Ovary (tissue), 9 donors: ENCODE measurements around the gene CCDC57. TPM values are rescaled to one million over a fixed set of nuclear protein-coding genes. Genes with fewer than 3 reads are reported as not detected.

Source experiments
- DNase-seq, 5 donors: peaks; one replicate each; pipeline ENCODE4 v3.0.0-alpha.2; 2019 to 2020
- H3K27ac ChIP-seq, 2 donors: fragments of 200-600 bp; one replicate each; pipeline versions ENCODE4 v1.5.1 to v1.8.0; 2019 to 2022
- H3K27me3 ChIP-seq: fragments of 200-600 bp; one replicate; pipeline ENCODE4 v1.8.0; 2022
- H3K36me3 ChIP-seq: fragments of 200-600 bp; sonication (generic); one replicate; pipeline ENCODE4 v1.5.1; 2019
- H3K4me1 ChIP-seq: one replicate; pipeline ENCODE4 v1.8.1; 2013; ENCODE audit warnings: mild to moderate bottlenecking, moderate library complexity; ENCODE audit not compliant: insufficient read depth
- H3K4me3 ChIP-seq: fragments of 200-600 bp; sonication (generic); one replicate; pipeline ENCODE4 v1.5.1; 2017
- H3K9me3 ChIP-seq, 2 donors: fragments of 200-600 bp in 1 of 2; sonication (generic) in 1 of 2; one replicate each; pipeline versions ENCODE4 v1.5.1 to v1.8.1; 2013 to 2019; ENCODE audit warnings: mild to moderate bottlenecking in 1 of 2, moderate library complexity in 1 of 2
- EP300 ChIP-seq: sonication (generic); formaldehyde crosslinking; IDR thresholded peaks from one replicate; pipeline ENCODE4 v1.6.1; 2017; ENCODE audit warnings: antibody characterized with exemption
- POLR2A ChIP-seq: fragments of 450-650 bp; IDR thresholded peaks from one replicate; pipeline ENCODE4 v1.6.1; 2017; ENCODE audit warnings: antibody characterized with exemption, mild to moderate bottlenecking, moderate library complexity
- WGBS, 3 donors: extraction: QIAGEN DNeasy Blood & Tissue Kit in 1 of 3; methylation state at CpG; one replicate each; pipeline versions ENCODE4 v1.1.5 to v1.1.7; 2013 to 2017; 5-methylcytosine and 5-hydroxymethylcytosine counted together
- intact Hi-C, 4 donors: fragments of 100-400 bp; cut with DNase I; formaldehyde crosslinking; loops; one replicate each; pipeline versions ENCODE4 v1.11.0 to v1.15.1; 2022 to 2023
- polyA plus RNA-seq, 2 donors: library from polyadenylated mRNA; stranded (reverse); fragments of 200-250 nt in 1 of 2; fragments of 350-450 nt in 1 of 2; fragmentation: Illumina TruSeq in 1 of 2; extraction: RNeasy Lipid Tissue Mini Kit (QIAGEN cat#74804) in 1 of 2; gene quantifications; one replicate each; pipeline ENCODE4 v1.2.3, GENCODE V29; 2013 to 2014
- total RNA-seq, 7 donors: library from RNA; depleted of rRNA in 2 of 7; stranded (reverse); fragments of >200 nt in 2 of 7; fragmentation: NEBNext Ultra II Directional in 3 of 7; extraction: Animal tissue kit (Norgen Biotek cat#: 25700) in 3 of 7; gene quantifications; one replicate each; pipeline versions ENCODE4 v1.1.0 to v1.2.4, GENCODE V29; 2016 to 2023
- TF ChIP-seq, protein P1 (sequence below), 3 donors: fragments of 450-650 bp in 2 of 3; fragments of 200-600 bp in 1 of 3; IDR thresholded peaks; one replicate each; pipeline versions ENCODE4 v1.5.1 to v1.8.0; 2016 to 2022; ENCODE audit warnings: antibody characterized with exemption in 3 of 3, mild to moderate bottlenecking in 1 of 3
- donor health status: DM: no; HTN: no; CAD: no; lungs with moderate emphysema.
- donor health status: DM: no; HTN: no; CAD: no.
- donor health status: Bipolar disorder and iron deficiency.
- donor health status: DM: yes; HTN: yes; CAD: no.
- donor health status: DM: no; HTN: no; CAD: no.
- donor health status: DM: yes; HTN: yes; CAD: no.

CCDC57 gene
- total and polyA plus RNA-seq, 9 donors: 7.7 to 65.0 (median 40.3) TPM

DNA sequence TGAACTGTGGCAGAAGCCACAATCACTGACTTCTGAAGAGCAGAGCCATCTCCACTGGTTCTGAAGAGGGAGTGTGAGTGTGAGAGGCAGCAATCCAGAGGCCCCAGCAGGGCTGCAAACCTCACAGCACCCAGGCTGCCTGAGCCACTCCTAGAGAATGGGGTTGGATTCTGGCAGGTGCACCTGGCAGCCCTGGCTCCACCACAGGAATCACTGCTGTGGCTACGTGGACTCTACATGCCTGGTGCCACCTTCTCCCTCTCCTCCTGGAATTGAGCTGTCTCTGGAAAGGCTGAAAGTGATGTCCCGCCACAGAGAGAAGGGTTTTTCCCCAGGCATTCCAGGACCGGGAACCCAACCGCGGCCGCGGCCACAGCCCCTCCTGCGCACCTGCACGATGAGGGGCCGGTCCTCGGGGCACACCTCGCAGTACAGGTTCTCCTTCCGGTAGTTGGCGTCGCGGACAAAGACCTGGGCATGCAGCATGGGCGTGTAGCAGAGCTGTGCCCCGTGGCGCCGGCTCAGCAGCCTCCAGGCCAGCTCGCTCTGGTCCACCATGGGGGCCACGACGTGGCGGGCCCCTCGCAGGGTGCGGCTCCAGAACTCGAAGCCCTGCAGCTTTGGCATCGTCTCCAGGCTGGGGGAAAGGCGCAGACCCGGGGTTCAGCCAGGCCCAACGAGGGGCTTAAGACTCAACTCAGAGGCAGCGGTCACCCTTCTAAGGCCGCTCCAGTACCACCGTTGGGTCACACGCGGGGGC lies 148.0 kb downstream of the CCDC57 start:
- peak overlapping the region in 1 of 2 donors; percentile 64 for H3K27ac ChIP-seq
- intact Hi-C loops: no loop called here

GRCh38 chr17:82063424-82064415 lies 148.9 kb downstream of the CCDC57 start:
- DNase-seq: no peak
- intact Hi-C loops: no loop called here
- H3K4me3 ChIP-seq: no peak overlapping the region
- no peaks in the 10 kb centered on the region for H3K36me3 ChIP-seq
- H3K9me3 ChIP-seq: no peaks in the 10 kb centered on the region
- peaks cover 6% of the 10 kb centered on the region for H3K4me1 ChIP-seq
- H3K27ac ChIP-seq: no peak overlapping the region
- WGBS, 3 donors: 75 to 84% (median 78%) methylated on average over 14 to 20 of the region's 20 CpGs
- no peaks in the 10 kb centered on the region for H3K27me3 ChIP-seq
- no peak for TF ChIP-seq POLR2A

More for the DNA sequence above, 148.0 kb downstream of the CCDC57 start:
- H3K27me3 ChIP-seq: no peaks in the 10 kb centered on the region
- WGBS, 3 donors: 25 to 59% (median 27%) methylated on average over 16 to 36 of the region's 36 CpGs
- peaks cover 6% of the 10 kb centered on the region for H3K4me1 ChIP-seq
- H3K4me3 ChIP-seq: peak overlapping the region; percentile 95
- no peaks in the 10 kb centered on the region for H3K9me3 ChIP-seq
- TF ChIP-seq EP300 (no peak), POLR2A (no peak)
- TF ChIP-seq, protein P1, sequence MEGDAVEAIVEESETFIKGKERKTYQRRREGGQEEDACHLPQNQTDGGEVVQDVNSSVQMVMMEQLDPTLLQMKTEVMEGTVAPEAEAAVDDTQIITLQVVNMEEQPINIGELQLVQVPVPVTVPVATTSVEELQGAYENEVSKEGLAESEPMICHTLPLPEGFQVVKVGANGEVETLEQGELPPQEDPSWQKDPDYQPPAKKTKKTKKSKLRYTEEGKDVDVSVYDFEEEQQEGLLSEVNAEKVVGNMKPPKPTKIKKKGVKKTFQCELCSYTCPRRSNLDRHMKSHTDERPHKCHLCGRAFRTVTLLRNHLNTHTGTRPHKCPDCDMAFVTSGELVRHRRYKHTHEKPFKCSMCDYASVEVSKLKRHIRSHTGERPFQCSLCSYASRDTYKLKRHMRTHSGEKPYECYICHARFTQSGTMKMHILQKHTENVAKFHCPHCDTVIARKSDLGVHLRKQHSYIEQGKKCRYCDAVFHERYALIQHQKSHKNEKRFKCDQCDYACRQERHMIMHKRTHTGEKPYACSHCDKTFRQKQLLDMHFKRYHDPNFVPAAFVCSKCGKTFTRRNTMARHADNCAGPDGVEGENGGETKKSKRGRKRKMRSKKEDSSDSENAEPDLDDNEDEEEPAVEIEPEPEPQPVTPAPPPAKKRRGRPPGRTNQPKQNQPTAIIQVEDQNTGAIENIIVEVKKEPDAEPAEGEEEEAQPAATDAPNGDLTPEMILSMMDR (IDR thresholded peaks at IDR 0.05): no peak
- no peak for DNase-seq
- no peaks in the 10 kb centered on the region for H3K36me3 ChIP-seq

DNA sequence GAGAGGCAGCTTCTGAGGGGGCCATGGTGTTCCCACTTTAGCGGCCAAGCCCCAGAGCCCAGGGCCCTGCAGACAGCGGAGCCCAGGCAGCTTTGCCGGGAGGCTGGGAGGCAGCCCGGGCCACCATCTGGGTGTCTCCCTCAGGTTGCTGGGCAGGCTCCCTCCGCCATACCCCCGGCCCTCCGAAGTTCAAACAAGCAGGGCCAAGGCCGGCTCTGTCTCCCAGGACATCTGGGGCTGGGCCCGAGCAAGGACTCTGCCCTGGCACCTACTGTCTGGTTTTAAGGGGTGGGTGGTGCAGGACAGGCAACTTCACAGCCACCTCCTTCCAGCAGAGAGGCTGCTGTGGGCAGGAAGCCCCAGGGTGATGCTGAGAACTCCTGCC lies 149.7 kb downstream of the CCDC57 start:
- intact Hi-C loops: no loop called here
- Histone ChIP-seq H3K27me3 (no peaks in the 10 kb centered on the region), H3K9me3 (no peaks in the 10 kb centered on the region), H3K4me1 (peaks cover 6% of the 10 kb centered on the region), H3K36me3 (no peaks in the 10 kb centered on the region), H3K27ac (no peak overlapping the region), H3K4me3 (no peak overlapping the region)
- 73 to 86% (median 82%) methylated on average over 2 to 9 of the region's 9 CpGs for WGBS, 3 donors
- no peak for DNase-seq
- TF ChIP-seq POLR2A (no peak), EP300 (no peak)
- TF ChIP-seq, protein P1 (IDR thresholded peaks at IDR 0.05): no peak

GRCh38 chr17:82062076-82062983 lies 150.3 kb downstream of the CCDC57 start:
- no peak overlapping the region for H3K27ac ChIP-seq
- WGBS, 3 donors: 72 to 78% (median 74%) methylated on average over 21 to 24 of the region's 24 CpGs
- H3K4me3 ChIP-seq: no peak overlapping the region
- H3K27me3 ChIP-seq: no peaks in the 10 kb centered on the region
- H3K4me1 ChIP-seq: peaks cover 6% of the 10 kb centered on the region
- TF ChIP-seq EP300: no peak
- TF ChIP-seq, protein P1 (IDR thresholded peaks at IDR 0.05): no peak
- TF ChIP-seq POLR2A: no peak
- H3K36me3 ChIP-seq: no peaks in the 10 kb centered on the region
- intact Hi-C loops: no loop called here
- no peak for DNase-seq
- H3K9me3 ChIP-seq: no peaks in the 10 kb centered on the region
